Lung microvascular endothelial cell (primary cell): ENCODE data around the gene PPP2R3B. TPM values are rescaled to one million over a fixed set of nuclear protein-coding genes. Genes with fewer than 3 reads are reported as not detected.
"Not testable (repeated sequence)": the region's sequence is repeated elsewhere in the genome, so short reads cannot be mapped to it uniquely, and the experiment has no call there.

Experiments used
- DNase-seq, 2 donors: peaks; one replicate each; pipeline versions ENCODE4 v3.0.0 to v3.0.0-alpha.2; 2010; ENCODE audit warnings: low read depth in 2 of 2
- total RNA-seq: library from RNA; depleted of rRNA; stranded (reverse); fragments of >200 nt; gene quantifications from 2 replicates; pipeline ENCODE4 v1.2.1, GENCODE V29; 2014

Gene PPP2R3B
- 11.3 and 12.5 TPM in 2 replicates for total RNA-seq

GRCh38 chrX:386768-387575 lies at the start of gene PPP2R3B:
Gene PPP2R3B, minus strand, starts transcription at chrX:386907. Its CDS starts 216 bp downstream, at chrX:386691.
- peak; percentile 98 to 100 for DNase-seq

GRCh38 chrX:435536-436122 lies 48.9 kb upstream of the PPP2R3B start:
- no peak for DNase-seq

- no peak for DNase-seq
Observed at GRCh38 chrX:434946-435345, 48.2 kb upstream of the PPP2R3B start.

GRCh38 chrX:433771-434170 lies 47.1 kb upstream of the PPP2R3B start:
- no peak for DNase-seq

GRCh38 chrX:432666-433065 lies 46.0 kb upstream of the PPP2R3B start:
- DNase-seq, result not testable (repeated sequence)

GRCh38 chrX:431492-432111 lies 44.9 kb upstream of the PPP2R3B start:
- DNase-seq, result no peak

GRCh38 chrX:431056-431455 lies 44.3 kb upstream of the PPP2R3B start:
- DNase-seq, result no peak

GRCh38 chrX:429266-429825 lies 42.6 kb upstream of the PPP2R3B start:
- DNase-seq, result no peak

GRCh38 chrX:427812-428725 lies 41.4 kb upstream of the PPP2R3B start:
- peak in 1 of 2 donors; percentile 12 for DNase-seq

- no peak for DNase-seq
Observed at GRCh38 chrX:426881-427280, 40.2 kb upstream of the PPP2R3B start.

- DNase-seq, result no peak
Observed at GRCh38 chrX:425056-425455, 38.3 kb upstream of the PPP2R3B start.

- no peak for DNase-seq
Observed at GRCh38 chrX:421646-422391, 35.1 kb upstream of the PPP2R3B start.

- DNase-seq, result no peak
Observed at GRCh38 chrX:420496-421223, 34.0 kb upstream of the PPP2R3B start.

- DNase-seq, result no peak
Observed at GRCh38 chrX:418927-419729, 32.4 kb upstream of the PPP2R3B start.

- not testable (repeated sequence) for DNase-seq
Observed at GRCh38 chrX:415498-415897, 28.8 kb upstream of the PPP2R3B start.

GRCh38 chrX:413322-414201 lies 26.9 kb upstream of the PPP2R3B start:
- peak; percentile 24 to 67 for DNase-seq

- DNase-seq, result no peak
Observed at GRCh38 chrX:410296-410695, 23.6 kb upstream of the PPP2R3B start.

- DNase-seq, result no peak
Observed at GRCh38 chrX:405149-405548, 18.4 kb upstream of the PPP2R3B start.
